Activated CD4-positive, alpha-beta T cell treated with anti-CD3 and anti-CD28 coated beads for 24 hours (primary cell): ENCODE data around the gene ANKRD53.

Source experiments
- DNase-seq, 2 donors: peaks; one replicate each; pipeline ENCODE4 v3.0.0-alpha.2; 2020; ENCODE audit warnings: low read depth in 2 of 2

The ANKRD53 gene

GRCh38 chr2:70978341-70979179 is at the start of gene ANKRD53:
Gene ANKRD53 (plus strand): TSS chr2:70978630. CDS start chr2:70978646, 16 bp downstream.
- DNase-seq: no peak

GRCh38 chr2:70930371-70931329 is 47.8 kb upstream of the ANKRD53 start:
- no peak for DNase-seq

- no peak for DNase-seq
These were observed 46.9 kb upstream of the ANKRD53 start for GRCh38 chr2:70931376-70932000.

GRCh38 chr2:70932631-70933230 is 45.7 kb upstream of the ANKRD53 start:
- no peak for DNase-seq

GRCh38 chr2:70934981-70935380 is 43.4 kb upstream of the ANKRD53 start:
- DNase-seq: no peak

- DNase-seq: no peak
These were observed 42.8 kb upstream of the ANKRD53 start, which contains the start of gene ATP6V1B1 for GRCh38 chr2:70935468-70936164. Gene ATP6V1B1 (plus strand): TSS chr2:70935900. CDS start chr2:70935955, 55 bp downstream.

GRCh38 chr2:70936165-70936978 is 42.1 kb upstream of the ANKRD53 start:
- no peak for DNase-seq

- no peak for DNase-seq
These were observed 41.2 kb upstream of the ANKRD53 start for GRCh38 chr2:70936979-70937811.

GRCh38 chr2:70937866-70938585 is 40.4 kb upstream of the ANKRD53 start:
- no peak for DNase-seq

GRCh38 chr2:70938586-70938950 is 39.9 kb upstream of the ANKRD53 start:
- DNase-seq: no peak

- no peak for DNase-seq
These were observed 39.2 kb upstream of the ANKRD53 start for GRCh38 chr2:70939001-70939838.

- DNase-seq: no peak
These were observed 38.4 kb upstream of the ANKRD53 start for GRCh38 chr2:70939839-70940580.

- DNase-seq: no peak
These were observed 37.2 kb upstream of the ANKRD53 start for GRCh38 chr2:70941186-70941585.

GRCh38 chr2:70941701-70942100 is 36.7 kb upstream of the ANKRD53 start:
- no peak for DNase-seq

GRCh38 chr2:70942396-70943204 is 35.8 kb upstream of the ANKRD53 start:
- DNase-seq: no peak
